ENCODE data around the gene SRPK3.

SRPK3 gene

DNA sequence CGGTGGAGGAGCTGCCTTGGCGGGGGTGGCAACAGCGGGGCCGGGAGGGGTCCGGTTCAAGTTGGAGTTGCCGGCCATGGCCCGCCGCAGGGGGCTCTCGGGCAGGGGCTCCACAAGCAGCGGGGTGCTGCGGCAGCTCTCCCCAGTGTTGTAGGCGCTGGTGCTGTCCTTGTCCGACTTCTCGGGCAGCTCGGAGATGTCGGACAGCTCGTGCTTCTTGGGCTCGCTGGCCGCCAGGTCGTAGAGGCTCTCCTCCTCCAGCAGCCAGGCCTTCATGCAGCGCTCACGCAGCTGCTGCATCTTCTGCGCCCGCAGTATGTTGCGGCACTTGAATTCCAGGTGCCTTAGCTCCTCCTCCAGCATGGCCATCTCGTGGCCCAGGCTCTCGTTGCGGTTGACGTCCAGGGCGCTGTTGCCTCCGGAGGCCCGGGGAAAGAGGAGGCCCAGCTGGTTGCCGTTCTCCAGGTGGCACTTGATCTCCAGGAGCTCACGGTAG is 23.3 kb downstream of the SRPK3 start:
- no peak overlapping the region for H3K4me3 ChIP-seq (ENCODE audit: low read depth, low read length)
- TF ChIP-seq, protein P1, sequence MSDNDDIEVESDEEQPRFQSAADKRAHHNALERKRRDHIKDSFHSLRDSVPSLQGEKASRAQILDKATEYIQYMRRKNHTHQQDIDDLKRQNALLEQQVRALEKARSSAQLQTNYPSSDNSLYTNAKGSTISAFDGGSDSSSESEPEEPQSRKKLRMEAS (IDR thresholded peaks at IDR 0.05; ENCODE audit: low read depth, low read length): no peak
- TF ChIP-seq, protein P2, sequence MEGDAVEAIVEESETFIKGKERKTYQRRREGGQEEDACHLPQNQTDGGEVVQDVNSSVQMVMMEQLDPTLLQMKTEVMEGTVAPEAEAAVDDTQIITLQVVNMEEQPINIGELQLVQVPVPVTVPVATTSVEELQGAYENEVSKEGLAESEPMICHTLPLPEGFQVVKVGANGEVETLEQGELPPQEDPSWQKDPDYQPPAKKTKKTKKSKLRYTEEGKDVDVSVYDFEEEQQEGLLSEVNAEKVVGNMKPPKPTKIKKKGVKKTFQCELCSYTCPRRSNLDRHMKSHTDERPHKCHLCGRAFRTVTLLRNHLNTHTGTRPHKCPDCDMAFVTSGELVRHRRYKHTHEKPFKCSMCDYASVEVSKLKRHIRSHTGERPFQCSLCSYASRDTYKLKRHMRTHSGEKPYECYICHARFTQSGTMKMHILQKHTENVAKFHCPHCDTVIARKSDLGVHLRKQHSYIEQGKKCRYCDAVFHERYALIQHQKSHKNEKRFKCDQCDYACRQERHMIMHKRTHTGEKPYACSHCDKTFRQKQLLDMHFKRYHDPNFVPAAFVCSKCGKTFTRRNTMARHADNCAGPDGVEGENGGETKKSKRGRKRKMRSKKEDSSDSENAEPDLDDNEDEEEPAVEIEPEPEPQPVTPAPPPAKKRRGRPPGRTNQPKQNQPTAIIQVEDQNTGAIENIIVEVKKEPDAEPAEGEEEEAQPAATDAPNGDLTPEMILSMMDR (IDR thresholded peaks at IDR 0.05; ENCODE audit: low read depth, low read length): no peak
- TF ChIP-seq MYC (IDR thresholded peaks at IDR 0.05; ENCODE audit: low read depth, low read length) (no peak), POLR2A (IDR thresholded peaks at IDR 0.05; ENCODE audit: extremely low read depth, insufficient read length) (no peak)
- DNase-seq (ENCODE audit: low read depth): no peak

DNA sequence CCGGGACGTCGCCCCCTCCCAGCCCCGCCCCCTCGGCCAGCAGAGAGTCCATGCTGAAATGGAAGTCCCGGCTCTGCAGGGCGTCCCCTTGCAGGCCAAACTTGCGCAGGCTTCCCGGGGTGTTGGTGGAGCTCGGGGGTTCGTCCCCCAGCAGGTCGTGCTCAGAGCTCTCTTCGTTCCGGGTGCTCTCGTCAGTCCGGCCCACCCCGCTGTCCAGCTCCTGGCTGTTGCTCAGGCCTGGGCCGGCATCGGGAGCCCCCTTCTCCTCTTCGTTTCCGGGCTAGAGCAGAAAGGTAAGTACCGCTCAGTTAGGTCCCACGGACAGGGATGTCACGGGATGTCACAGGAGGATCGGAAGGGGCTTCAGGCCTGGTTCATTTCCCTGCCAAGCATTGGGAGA is 23.8 kb downstream of the SRPK3 start:
- no peak for TF ChIP-seq MYC (IDR thresholded peaks at IDR 0.05; ENCODE audit: low read depth, low read length)
- TF ChIP-seq POLR2A (IDR thresholded peaks at IDR 0.05; ENCODE audit: extremely low read depth, insufficient read length): no peak
- TF ChIP-seq, protein P1 (IDR thresholded peaks at IDR 0.05; ENCODE audit: low read depth, low read length): no peak

DNA sequence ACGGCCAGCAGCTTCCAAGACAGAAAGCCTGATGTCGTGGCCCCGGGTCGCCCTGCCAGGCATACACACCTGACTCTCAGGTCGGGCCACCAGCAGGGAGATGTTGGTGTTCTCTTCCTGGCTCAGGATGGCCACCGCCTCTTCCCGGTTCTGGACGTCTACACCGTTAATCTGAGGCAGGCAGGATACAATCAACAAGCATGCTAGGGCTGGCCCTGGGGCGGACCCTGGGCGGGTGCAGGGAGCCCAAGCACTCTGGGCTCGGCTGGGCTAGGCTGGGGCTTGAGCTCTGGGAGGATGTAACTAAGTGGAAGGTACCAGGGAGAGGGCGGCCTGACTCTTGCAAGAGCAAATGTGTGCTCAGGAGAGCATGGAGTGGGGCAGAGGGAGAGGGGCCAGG is 24.6 kb downstream of the SRPK3 start:
- H3K4me3 ChIP-seq (ENCODE audit: low read depth, low read length): no peak overlapping the region
- no peak for DNase-seq (ENCODE audit: low read depth)
- no peak for TF ChIP-seq POLR2A (IDR thresholded peaks at IDR 0.05; ENCODE audit: extremely low read depth, insufficient read length)
- TF ChIP-seq, protein P2 (IDR thresholded peaks at IDR 0.05; ENCODE audit: low read depth, low read length): no peak
- TF ChIP-seq MYC (IDR thresholded peaks at IDR 0.05; ENCODE audit: low read depth, low read length): no peak
- TF ChIP-seq, protein P1 (IDR thresholded peaks at IDR 0.05; ENCODE audit: low read depth, low read length): no peak

More for the DNA sequence above, 23.8 kb downstream of the SRPK3 start:
- no peak overlapping the region for H3K4me3 ChIP-seq (ENCODE audit: low read depth, low read length)
- DNase-seq (ENCODE audit: low read depth): no peak

DNA sequence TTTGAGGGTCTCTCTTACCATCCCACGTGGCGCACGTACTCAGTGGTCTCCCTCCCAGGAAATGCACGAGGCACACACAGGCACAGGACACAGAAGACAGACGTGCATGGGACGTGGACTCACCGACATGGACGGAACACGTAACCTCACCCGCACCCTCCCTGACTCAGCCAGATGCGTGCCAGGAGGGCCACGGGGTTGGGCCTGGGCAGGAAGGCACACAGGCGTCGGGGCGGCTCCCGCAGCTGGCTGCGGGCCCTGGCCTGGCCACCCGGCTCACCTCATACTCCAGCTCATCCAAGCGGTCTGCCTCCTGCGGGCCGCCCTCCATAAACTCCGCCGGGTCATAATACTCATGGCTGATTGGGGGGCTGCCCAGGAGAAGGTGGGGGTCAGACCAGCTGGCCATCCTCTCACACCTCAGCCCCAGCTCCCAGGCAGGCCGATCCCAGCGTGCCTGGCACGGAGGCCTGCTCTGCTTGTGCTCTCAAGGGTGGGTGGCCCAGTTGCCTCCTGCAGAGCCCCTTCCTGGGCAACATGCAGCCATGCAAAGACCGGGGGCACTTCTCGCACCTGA is 26.2 kb downstream of the SRPK3 start:
- TF ChIP-seq MYC (IDR thresholded peaks at IDR 0.05; ENCODE audit: low read depth, low read length): no peak
- TF ChIP-seq, protein P1 (IDR thresholded peaks at IDR 0.05; ENCODE audit: low read depth, low read length): no peak
- TF ChIP-seq POLR2A (IDR thresholded peaks at IDR 0.05; ENCODE audit: extremely low read depth, insufficient read length): no peak
- TF ChIP-seq, protein P2 (IDR thresholded peaks at IDR 0.05; ENCODE audit: low read depth, low read length): no peak
- DNase-seq (ENCODE audit: low read depth): no peak
- H3K4me3 ChIP-seq (ENCODE audit: low read depth, low read length): no peak overlapping the region

DNA sequence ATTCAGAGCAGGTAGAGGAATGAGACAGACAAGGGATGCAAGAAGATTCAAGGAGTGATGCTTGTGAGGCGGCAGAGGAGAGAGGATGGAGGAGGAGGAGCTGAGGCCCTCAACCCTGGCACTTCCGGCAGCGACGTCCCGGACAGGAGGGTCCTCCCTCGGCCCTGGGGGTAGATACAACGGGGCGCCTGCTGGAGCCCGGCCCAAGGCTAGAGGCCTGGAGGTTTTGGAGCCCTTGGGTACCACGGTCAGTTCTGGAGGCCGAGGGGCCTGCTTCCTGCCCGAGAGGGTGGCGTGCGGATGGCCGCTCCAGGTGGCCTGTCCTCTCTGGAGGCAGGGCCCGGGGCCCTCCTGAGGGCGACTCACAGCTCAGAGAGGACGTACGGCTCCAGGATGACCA is 27.1 kb downstream of the SRPK3 start:
- no peak overlapping the region for H3K4me3 ChIP-seq (ENCODE audit: low read depth, low read length)
- TF ChIP-seq, protein P1 (IDR thresholded peaks at IDR 0.05; ENCODE audit: low read depth, low read length): no peak
- TF ChIP-seq, protein P2 (IDR thresholded peaks at IDR 0.05; ENCODE audit: low read depth, low read length): no peak
- no peak for TF ChIP-seq POLR2A (IDR thresholded peaks at IDR 0.05; ENCODE audit: extremely low read depth, insufficient read length)
- no peak for TF ChIP-seq MYC (IDR thresholded peaks at IDR 0.05; ENCODE audit: low read depth, low read length)
- no peak for DNase-seq (ENCODE audit: low read depth)

DNA sequence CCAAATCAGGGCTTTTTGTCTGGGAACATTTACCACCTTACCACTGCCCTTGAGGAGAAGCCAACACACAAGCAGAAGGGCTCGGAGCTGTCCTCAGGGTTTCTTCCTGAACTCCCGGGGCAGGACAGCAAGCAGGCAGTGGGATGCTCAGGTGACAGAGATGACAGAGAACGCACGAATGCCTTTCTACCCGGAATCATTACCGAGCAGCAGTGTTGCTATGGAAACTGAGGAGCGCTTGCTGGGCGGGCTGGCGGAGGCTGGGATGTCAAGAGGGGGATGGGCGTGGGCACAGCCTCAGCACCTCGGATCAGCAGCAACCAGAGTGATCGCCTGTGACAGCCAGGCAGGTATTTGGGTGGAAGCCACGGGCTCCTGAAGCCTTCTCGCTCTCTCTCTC is 31.4 kb downstream of the SRPK3 start:
- H3K4me3 ChIP-seq (ENCODE audit: low read depth, low read length): no peak overlapping the region
- TF ChIP-seq POLR2A (IDR thresholded peaks at IDR 0.05; ENCODE audit: extremely low read depth, insufficient read length) (no peak), MYC (IDR thresholded peaks at IDR 0.05; ENCODE audit: low read depth, low read length) (no peak)
- TF ChIP-seq, protein P2 (IDR thresholded peaks at IDR 0.05; ENCODE audit: low read depth, low read length): no peak
- TF ChIP-seq, protein P1 (IDR thresholded peaks at IDR 0.05; ENCODE audit: low read depth, low read length): no peak
- DNase-seq (ENCODE audit: low read depth): no peak
